DOHH2 (cell line): ENCODE measurements around the gene ALKBH6.

Experiments used
- CTCF ChIP-seq: fragments of 200-600 bp; sonication (generic); IDR thresholded peaks from one replicate; pipeline ENCODE4 v1.5.1; 2014; ENCODE audit warnings: antibody characterized with exemption, mild to moderate bottlenecking, low read depth, low read length; ENCODE audit not compliant: poor library complexity, severe bottlenecking
- EZH2phosphoT487 ChIP-seq: fragments of 200-600 bp; sonication (generic); IDR thresholded peaks from 2 replicates; pipeline ENCODE4 v1.6.1; 2017; ENCODE audit warnings: borderline replicate concordance, mild to moderate bottlenecking, antibody characterized with exemption, low read length, moderate library complexity, mixed read lengths

- no peak for TF ChIP-seq EZH2phosphoT487
- no peak for TF ChIP-seq CTCF
These were observed 47.2 kb downstream of the ALKBH6 start for GRCh38 chr19:35966771-35967170.
